OCI-LY7 (cell line): Measurements from ENCODE around the gene REXO1.

ENCODE experiments used
- EZH2phosphoT487 ChIP-seq: fragments of 200-600 bp; sonication (generic); IDR thresholded peaks from 2 replicates; pipeline ENCODE4 v1.6.1; 2018; ENCODE audit warnings: low read depth, borderline replicate concordance, mild to moderate bottlenecking, mixed run types, antibody characterized with exemption, low read length, moderate library complexity, mixed read lengths
- TF ChIP-seq, protein P1 (sequence below): fragments of 200-600 bp; sonication (generic); conservative IDR thresholded peaks from 2 replicates; pipeline ENCODE4 v1.5.1; 2014; ENCODE audit warnings: mild to moderate bottlenecking, antibody characterized with exemption, low read length, moderate library complexity, mixed read lengths

DNA sequence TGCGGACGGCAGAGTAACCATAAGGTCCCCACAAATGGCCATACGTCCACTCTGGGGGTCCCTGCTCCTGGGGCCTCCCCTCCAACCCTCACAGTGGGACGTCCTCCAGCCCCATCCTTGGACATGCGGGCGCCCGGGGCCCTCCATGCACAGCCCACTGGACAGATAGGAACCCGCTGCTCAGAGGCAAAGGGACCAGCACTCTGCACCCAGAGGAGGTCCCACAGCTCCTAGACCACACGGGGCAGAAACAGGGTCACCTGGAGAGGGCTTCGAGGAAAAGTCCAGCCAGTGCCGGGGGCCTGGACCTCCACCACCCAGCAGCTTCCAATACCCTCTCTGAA, 11.1 kb downstream of the REXO1 start:
- TF ChIP-seq, protein P1, sequence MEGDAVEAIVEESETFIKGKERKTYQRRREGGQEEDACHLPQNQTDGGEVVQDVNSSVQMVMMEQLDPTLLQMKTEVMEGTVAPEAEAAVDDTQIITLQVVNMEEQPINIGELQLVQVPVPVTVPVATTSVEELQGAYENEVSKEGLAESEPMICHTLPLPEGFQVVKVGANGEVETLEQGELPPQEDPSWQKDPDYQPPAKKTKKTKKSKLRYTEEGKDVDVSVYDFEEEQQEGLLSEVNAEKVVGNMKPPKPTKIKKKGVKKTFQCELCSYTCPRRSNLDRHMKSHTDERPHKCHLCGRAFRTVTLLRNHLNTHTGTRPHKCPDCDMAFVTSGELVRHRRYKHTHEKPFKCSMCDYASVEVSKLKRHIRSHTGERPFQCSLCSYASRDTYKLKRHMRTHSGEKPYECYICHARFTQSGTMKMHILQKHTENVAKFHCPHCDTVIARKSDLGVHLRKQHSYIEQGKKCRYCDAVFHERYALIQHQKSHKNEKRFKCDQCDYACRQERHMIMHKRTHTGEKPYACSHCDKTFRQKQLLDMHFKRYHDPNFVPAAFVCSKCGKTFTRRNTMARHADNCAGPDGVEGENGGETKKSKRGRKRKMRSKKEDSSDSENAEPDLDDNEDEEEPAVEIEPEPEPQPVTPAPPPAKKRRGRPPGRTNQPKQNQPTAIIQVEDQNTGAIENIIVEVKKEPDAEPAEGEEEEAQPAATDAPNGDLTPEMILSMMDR = no peak
- no peak for TF ChIP-seq EZH2phosphoT487
